Stromal cell of bone marrow (primary cell): ENCODE measurements around the gene TSPAN2.
A peak's percentile ranks its signal among the peaks of the same experiment; 100 is the strongest.

Source experiments
- DNase-seq: peaks from one replicate; pipeline ENCODE4 v3.0.0-alpha.2; 2012; ENCODE audit warnings: low read depth

TSPAN2 gene

DNA sequence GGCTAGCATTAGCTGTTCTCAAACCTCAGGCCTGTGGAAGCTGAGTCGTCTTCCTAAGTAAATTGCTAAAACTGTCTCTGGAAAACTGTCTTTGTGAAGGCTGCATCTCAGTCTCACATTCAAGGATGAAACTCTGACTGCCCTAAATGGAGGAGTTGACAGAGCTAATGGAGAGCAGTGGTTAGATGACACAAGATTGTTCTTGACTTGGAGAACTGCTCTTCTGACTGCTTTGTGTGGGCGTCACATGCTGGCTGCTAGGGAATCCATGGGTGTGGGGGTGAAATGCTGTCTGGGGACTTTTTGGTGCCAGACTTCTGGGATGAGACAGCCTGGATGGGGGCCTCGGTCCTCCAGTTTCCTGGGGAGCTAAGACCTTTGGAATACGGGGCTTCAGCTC, 24.5 kb upstream of the TSPAN2 start:
- DNase-seq = no peak

DNA sequence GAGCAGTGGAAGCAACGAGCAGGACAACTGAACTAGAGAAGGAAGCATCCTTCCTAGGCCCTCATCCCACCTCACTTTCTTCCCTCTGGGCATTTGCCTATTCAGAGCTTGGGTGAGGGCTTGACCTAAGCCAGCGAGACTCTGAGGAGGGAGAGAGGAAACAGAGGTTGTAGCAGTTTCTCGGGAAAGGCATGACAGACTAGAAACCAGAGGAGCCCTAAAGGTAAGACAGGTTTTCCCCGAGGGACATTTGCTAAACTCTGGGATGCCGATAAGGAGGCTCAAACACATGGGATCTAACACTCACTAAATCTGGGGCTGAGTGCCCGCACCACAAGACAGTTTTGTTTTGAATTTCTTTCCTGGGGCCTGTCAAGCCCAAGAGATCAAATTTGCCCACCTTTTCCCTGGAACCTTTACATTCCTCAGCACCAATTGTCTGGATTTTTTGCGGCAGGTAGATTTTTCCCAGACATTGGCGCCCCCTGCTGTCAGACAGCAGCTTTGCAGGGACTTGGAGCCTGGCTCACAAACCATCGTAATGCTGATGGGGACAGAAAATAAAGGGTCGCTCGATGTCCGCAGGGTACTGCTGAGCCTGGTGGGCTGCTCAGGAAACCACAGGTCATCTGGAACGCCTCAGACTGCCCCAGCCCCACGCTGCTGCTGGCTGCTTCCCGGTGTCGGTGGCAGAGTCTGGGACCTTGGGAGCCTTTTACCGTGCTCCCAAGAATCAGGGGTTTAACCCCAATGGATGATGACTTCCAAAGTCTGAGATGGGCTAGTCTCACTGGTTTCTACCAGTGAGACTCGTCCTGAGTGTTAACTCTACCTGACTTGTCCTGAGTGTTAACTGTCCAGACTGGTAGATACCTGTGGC, 23.4 kb upstream of the TSPAN2 start:
- no peak for DNase-seq

DNA sequence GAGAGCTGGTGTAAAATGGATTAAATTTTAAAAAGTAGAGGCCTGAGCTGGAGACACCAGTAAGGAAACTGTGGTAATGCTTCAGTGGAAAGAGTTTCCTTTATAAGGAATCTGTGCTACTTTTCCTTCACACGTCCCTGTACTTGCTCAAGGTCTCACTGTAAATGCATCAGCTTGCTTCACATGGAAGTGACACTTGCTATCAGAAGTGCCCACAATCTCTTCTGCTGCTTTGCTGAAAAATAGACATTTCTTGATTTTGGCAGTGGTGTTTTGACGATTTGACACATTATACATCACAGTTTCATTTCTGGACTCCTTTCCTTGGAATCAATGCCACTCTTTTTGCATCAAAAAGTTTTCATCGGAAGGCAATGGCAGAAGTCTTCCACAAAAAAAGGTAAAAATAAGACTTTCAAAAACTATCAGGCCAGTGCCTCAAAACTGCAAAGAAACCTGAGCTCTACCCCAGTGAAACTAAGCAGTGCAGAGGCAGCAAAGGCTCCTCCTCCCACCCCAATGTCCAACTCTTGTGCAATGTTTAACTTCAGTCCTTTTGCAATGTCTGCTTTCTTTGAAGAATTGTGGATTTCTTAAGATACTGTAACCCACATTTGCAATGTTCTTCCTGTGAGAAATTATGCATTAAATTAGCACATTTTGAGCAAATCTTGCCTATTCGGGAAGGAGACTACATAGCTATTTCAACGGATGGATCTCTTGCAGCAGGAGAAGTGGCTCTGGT, 18.4 kb upstream of the TSPAN2 start:
- peak; percentile 60 for DNase-seq

DNA sequence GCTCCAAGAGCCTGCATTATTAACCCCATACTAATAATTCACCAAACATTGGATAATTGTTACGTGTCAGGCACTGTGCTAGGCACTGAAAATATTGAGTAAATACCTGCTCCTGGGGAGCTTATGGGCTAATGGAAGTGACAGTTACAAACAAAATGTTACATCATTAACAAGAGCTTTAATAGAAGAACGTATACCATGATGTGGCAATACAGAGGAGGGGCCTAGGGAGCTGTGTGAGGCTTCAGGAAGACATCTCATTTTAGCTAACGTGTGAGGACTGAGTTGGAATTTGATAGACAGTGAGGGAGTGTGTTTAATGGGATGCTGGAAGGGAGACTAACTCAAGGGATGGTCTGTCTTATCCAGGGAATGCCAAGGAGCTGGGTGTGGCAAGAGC, 16.5 kb upstream of the TSPAN2 start:
- DNase-seq = no peak

DNA sequence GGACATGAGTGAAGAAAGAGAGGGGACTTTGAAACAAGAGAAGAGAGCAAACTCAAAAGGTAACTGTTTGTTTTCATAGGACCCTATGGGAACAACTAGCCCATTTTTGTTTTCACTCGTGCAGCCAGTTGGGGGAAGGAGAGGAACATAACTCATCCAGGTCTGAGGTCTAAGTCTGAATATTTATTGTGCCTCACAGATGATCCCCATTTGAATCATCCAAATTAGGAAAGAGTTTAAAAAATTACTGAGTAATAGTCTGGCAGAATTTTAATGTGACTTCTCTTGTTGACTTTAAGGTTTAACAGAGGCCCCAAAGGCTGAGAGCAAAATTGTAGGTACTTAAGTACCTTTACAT, 10.4 kb upstream of the TSPAN2 start:
- DNase-seq = peak; percentile 62

DNA sequence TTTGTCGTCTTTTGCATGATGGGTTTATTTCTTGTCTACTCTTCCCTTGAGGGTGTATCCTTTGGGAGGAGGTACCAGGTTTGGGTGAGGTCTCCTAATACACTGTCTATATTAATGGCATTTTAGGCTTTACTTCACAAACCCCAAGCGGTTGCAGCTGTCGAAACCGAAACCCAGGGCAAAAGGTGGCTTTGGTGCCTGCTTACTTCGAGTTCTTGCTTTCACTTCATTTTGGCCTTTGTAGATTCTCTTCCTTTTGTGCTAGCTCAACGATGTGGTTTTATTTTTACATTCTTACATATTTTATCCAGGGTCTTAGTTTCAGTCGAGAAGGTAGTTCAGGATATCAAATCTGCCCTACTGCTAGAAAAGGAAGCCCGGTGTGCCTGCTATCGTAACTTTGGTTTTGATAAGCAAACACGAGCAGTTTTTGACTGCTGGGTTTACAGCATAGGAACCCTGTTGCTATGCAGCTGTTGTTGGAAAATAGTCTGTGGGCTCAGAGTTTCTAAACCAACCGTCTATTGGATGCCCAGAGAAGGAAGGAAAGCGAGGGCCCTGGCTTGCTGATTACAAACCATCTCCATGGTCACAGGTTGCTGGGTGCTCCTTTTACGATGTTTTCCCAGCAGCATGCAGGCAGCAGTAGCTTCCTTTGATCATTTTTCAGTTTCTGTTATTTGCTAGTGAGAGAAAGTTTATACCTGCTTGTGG, 9.8 kb upstream of the TSPAN2 start:
- peak; percentile 82 for DNase-seq

DNA sequence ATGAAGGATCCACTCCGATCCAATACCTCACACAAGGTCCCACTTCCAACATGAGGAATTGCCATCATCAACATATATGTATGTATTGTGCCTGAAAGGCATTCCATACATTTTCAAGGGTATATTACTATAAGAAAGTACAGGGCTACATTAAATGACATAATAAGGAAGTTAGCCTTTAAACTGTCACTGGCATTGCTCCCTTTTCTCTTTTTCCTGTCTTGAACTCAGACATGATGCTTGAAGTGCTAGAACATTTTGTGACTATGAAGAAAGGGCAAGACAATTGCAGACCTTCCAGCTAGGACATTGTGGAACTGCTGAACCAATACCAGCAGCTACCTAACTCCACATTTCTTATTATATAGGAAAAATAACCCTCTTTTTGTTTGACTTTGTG, 2.9 kb upstream of the TSPAN2 start:
- DNase-seq = no peak

DNA sequence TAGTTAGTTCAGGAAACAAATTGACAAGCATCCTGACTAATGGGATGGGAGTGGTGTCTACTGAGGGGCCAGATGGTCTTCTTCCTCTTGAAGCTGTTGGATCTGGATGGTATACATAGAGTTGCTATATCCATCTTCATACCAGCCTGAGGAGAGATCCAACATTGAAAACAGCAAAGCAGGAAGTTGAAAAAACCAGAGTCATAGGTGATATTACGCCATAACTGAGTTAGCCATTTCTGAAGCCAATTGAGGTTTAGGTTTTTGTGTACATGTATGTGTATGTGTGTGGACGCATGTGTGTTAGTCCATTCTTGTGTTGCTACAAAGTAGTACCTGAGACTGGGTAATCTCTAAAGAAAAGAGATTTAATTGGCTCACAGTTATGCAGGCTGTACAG, 2.3 kb upstream of the TSPAN2 start:
- DNase-seq = no peak

DNA sequence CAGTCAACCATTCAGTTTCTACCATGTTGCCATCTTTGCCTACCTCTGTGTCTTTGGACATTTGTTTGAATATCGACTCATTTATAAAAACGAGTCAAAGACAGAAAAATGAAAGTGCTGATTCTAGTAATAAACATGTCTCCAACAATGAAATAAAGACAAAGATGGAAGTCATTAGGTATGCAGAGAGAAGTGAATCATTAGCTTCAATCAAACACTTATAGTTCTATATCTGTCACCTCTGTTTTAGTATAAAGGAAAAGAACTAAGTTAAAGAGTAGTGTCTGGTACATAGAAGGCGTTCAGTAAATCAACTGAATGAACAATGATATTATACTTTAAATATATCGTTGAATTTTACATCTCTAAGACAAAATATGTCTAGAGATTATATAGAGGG, 1.7 kb upstream of the TSPAN2 start:
- no peak for DNase-seq

DNA sequence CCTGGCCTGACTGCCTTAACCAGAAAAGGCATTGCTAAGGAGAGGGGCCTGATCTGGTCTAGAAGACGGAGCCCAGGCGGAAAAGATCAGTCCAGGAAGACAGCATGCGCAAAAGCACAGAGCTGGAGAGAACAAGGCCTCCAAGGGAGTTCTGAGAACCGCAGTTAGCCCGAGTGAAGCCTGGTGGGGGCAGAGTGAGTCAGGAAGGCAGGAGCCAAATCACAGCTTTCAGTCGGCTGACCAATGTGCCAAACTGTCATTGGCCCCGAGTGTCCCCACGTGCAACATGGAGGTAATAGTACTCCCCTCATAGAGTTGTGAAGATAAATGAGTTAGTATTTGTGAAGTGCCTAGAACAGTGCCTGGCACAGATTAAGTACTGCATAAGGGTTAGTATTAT, 1.2 kb upstream of the TSPAN2 start:
- peak; percentile 32 for DNase-seq

DNA sequence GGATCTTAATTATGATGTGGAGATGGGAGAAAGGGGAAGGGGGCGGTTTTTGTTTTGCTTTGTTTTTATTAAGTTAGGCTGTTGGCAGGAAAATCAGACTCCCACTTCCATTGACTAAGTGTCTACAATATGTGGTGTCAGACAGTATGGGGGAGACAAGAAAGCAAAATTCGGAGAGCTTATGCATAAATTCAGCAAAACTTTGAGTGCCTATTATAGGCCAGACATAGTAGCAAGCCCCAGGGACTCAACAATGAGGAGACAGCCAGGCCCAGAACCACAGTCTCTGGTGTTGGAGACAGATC, 835 bp upstream of the TSPAN2 start:
- no peak for DNase-seq

DNA sequence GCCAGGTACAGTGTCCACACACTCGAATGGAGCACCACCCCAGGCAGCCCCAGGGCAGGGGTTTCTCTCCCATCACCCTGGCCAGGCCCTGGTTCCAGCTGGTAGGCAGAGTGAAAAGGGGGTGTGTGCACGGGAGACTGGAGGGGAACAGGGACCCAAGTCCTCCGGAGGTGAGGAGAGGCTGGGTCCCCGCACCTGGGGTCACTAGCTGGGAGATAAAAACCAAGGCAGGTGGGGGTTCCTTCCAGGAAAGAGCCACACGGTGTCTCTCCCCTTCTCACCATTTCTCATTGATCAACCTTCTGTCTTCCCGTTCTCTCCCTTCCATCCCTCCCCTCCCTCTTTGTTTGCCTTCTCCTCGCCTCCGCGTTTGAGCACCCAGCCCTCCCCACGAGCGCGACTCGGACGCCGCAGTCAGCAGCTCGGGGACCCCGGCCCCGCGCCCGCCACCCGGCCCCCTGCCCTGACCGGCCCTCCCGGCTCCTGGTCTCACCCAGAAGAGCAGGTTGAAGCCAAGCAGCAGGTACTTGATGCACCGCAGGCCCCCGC, 358 bp downstream of the TSPAN2 start:
- DNase-seq = no peak

DNA sequence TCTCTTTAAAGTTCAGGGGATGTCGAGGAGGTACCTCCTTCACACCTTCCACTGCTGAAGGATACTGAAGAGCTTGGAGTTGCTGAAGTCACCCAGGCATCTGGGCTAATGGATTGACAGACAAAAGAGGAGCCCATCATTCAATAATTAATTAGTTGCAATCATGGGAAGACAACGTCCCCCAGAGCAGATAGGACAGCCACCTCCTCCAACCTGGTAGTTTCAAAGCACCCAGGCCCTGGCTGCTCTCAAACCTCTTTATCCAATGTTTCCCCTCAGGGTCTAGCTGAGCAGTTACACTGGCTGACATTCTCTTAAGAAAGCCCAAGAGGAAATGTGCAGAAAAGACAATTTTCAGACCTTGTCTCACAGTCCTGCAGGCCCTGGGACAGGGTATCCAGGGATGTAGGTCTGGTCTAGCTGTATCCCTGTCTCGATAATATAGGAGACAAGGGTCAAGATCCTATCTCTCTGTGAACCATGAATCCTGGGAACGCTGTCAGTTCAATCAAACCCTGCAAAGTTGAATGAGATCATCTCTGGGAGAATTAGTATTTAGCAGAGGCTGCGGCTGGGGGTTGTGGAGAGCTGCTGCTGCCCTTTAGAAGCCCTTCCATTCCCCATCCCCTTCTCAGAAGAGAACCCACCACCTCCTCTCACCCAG, 1.1 kb downstream of the TSPAN2 start:
- DNase-seq = no peak

DNA sequence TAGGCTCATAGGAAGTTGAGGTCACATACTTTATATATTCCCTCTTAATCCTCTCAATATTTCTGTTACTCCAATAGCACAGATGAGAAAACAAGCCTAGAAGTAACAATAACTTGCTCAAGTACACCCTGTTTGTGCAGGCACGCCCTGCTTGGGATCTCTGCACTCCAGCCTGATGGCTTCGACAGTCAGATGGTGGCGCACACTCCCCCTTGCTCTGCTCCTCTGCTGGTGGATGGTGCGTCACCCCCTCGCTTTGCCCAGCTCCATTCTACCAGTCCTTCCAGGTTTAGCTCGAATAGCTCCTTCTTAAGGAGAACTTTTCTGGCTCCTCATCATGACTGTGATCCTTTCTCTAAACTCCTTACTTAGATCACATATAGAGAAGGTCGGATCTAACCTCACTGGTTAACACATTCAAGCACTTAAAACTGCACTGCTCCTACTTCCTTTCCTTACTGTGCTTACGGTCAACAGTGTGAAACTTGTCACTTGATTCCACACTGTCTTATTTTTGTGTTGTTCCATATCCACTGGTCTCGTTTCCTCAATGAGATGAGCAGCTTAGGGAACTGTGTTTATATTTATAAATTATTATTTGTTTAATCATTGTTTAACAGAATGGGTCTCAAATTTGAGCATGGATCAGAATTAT, 3.0 kb downstream of the TSPAN2 start:
- DNase-seq = no peak

DNA sequence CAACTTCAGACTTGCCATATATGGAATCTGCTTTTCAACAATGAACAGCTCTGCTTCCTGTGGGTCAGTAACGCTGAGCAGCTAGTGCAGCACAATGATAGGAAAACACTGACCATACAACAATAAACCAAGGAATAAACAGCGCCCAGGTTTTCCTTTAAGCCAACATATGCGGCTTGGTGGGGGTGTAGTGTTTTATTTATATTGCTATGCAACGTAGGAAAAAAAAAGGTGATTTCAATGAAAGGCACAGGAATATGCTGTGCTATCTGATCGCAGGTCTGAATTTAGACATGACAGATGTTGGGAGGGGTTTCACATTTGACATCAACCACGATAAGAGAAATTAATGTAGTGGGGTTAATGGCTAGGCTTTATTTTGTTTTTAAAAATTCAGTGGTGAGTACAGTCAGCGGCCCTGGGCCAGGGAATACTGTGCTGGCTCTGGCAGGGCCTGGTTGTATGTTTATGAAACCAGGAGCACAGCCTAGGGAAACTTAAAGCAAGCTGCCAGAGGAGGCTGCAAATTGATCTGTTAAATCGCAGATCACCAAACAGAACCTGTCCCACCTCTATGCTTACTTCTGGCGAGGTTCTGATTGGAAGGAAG, 4.3 kb downstream of the TSPAN2 start:
- DNase-seq = no peak

DNA sequence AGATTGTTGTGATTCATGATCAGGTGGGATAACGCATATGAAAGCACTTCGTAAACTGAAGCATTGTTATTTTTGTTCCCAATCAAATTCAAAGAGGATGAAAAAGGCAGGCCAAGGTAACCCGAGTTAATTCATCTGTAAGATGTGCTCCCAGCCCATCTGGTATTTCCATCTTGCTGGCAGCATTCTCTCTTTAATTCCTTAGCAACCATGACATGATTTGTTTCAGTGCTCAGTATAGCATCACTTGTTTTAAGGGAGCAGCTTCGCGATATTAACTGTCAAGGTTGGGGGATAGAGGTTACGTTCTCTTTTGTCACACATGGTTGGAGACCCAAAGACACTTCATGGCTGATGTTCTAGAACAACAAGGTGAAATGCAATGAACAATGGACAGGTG, 6.4 kb downstream of the TSPAN2 start:
- no peak for DNase-seq

DNA sequence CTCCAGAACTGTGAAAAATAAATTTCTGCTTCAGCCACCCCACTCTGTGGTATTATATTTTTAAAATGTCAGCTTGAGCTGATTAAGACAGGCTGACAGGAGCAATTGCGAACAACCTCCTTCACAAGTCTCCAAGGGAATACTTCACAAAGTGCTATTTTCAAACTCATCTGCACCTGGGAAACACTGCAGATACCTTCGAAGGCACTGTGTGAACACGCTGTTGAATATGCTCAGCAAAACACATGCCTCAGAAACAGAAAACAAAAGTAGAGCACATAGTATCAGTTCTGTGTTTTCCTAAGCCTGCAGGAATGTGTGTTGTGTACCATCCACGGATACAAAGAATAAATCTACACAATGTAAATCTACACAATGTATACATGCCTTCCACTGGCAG, 10.6 kb downstream of the TSPAN2 start:
- no peak for DNase-seq

DNA sequence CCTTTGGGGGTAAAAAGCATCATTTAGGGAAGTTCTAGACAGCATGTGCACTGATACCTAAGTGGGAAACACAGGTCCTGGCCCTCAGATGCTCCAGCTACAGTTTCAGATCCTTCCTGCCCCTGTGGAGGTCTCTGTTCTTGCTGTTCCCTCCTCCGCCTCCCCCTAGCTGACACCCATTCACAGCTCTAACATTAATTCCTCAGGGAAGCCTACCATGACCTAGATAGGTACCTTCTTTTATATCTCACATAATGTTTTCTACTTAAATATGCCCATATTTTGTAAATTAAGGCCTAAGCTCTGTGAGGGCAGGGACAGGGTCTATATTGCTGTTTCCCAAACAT, 11.3 kb downstream of the TSPAN2 start:
- DNase-seq = no peak

DNA sequence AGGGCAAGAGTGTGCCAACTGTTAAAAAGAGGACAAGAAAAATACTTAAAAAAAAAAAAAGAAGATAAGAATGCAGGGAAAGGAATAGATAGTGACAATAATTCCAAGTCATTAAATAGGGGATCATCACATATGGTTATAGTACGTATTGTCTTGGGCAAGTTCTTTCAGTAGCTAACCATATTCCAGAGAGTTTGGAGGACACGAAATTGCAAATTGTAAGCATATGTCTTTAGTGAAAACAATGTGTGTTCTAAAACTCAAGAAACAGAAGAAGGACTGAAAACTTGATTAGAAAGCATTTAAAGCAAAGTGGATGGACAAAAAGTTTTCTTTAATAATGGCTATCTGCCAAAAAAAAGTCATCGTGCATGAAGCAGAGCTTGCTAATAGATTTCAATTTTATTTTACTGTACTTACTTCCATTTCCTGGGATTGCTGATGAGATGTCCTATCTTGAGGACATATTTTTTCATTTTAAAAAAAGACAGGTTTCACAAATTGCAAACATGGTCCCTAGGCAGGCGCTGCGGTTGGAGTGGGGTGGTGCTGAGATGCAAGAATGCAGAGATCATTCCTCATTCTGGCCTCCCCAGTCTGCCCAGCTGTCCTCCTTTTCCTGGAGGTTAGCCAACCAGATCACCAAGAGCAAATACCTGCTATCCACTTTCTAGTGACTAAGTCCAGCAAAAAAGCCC, 11.9 kb downstream of the TSPAN2 start:
- DNase-seq = no peak

DNA sequence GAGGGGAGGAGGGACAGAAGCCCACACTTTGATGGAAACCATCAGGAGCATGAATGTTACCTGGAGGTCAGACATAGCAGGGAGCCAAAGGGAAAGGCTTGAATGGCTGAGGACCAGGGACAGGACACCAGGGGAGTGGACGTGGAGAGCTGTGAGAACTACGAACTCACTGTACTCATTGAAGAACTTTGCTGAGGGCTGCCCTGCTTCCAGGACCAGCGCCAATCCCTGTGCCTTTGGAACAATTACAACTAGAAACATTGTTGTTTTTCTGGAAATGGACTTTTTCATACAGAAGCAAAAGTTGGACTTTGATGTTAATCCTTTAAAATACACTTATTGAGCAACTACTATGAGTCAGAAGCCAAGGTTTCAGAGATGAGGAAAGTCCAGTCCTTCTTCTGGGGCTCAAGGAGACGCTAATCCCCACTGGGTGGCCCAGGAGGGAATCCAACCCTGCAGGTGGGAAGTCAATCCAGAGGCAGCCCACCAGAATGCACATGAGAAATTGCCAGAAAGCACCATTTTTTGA, 12.9 kb downstream of the TSPAN2 start:
- no peak for DNase-seq
